B cell (primary cell): ENCODE data around the gene ANKS1A. TPM values are rescaled to one million over a fixed set of nuclear protein-coding genes. Genes with fewer than 3 reads are reported as not detected.

ENCODE experiments used
- ATAC-seq: fragments of 200-7000 bp; cut with Tn5 transposase; one replicate; pipeline ENCODE4 v1.10.0; 2021; ENCODE audit warnings: low read depth, mild to moderate bottlenecking, moderate number of reproducible peaks, moderate library complexity
- CTCF ChIA-PET: fragments of 350-600 bp; sonication (Branson Sonifier 250); formaldehyde crosslinking; loops from one replicate; lab custom pipeline; 2021; ENCODE audit warnings: antibody characterized with exemption, inconsistent platforms; lab: Charles Lee
- POLR2A ChIA-PET: fragments of 350-600 bp; sonication (Branson Sonifier 250); formaldehyde crosslinking; loops from one replicate; lab custom pipeline; 2021; ENCODE audit warnings: antibody characterized with exemption; lab: Charles Lee
- DNase-seq: peaks from one replicate; pipeline ENCODE4 v3.0.0; 2013
- H2AFZ ChIP-seq: 2 replicates; pipeline ENCODE4 v1.6.1; 2012; ENCODE audit warnings: mild to moderate bottlenecking, low read depth, low read length; ENCODE audit not compliant: insufficient read depth, poor library complexity, severe bottlenecking
- H3K27ac ChIP-seq, 2 donors: 1 replicate in 1 of 2; 2 replicates in 1 of 2; pipeline ENCODE4 v1.5.1; 2012 to 2013; ENCODE audit warnings: low read length in 2 of 2, mild to moderate bottlenecking in 2 of 2, moderate library complexity in 1 of 2
- H3K27me3 ChIP-seq, 4 experiments: fragments of 200-600 bp in 1 of 4; sonication (generic) in 1 of 4; replicated peaks in 1 of 4; 1 replicate in 2 of 4; 2 replicates in 2 of 4; pipeline versions ENCODE4 v1.6.1 to v1.7.0; 2013 to 2016; ENCODE audit warnings: low read length in 3 of 4, mild to moderate bottlenecking in 2 of 4, mixed read lengths in 1 of 4, moderate library complexity in 1 of 4; ENCODE audit not compliant: insufficient read depth in 4 of 4, control insufficient read depth in 3 of 4; ENCODE audit errors: control extremely low read depth in 1 of 4
- H3K36me3 ChIP-seq, 2 experiments: replicated peaks in 1 of 2; 1 replicate in 1 of 2; 2 replicates in 1 of 2; pipeline versions ENCODE4 v1.6.1 to v1.7.1; 2013; ENCODE audit warnings: low read length in 1 of 2; ENCODE audit not compliant: insufficient read depth in 2 of 2, control insufficient read depth in 1 of 2; ENCODE audit errors: control extremely low read depth in 1 of 2, extremely low read depth in 1 of 2
- H3K4me1 ChIP-seq, 2 donors: fragments of 200-600 bp in 1 of 2; sonication (generic) in 1 of 2; 1 replicate in 1 of 2; 2 replicates in 1 of 2; pipeline versions ENCODE4 v1.5.1 to v1.6.1; 2013 to 2017; ENCODE audit warnings: low read length in 2 of 2; ENCODE audit not compliant: control insufficient read depth in 2 of 2, insufficient read depth in 2 of 2
- H3K4me2 ChIP-seq: replicated peaks from 2 replicates; pipeline ENCODE3; 2012; ENCODE audit warnings: mild to moderate bottlenecking, low read depth, low read length; ENCODE audit not compliant: poor library complexity, severe bottlenecking
- H3K4me3 ChIP-seq, 5 experiments: fragments of 200-600 bp in 1 of 5; sonication (generic) in 1 of 5; 1 replicate in 3 of 5; 2 replicates in 2 of 5; pipeline versions ENCODE4 v1.5.1 to v1.7.0; 2011 to 2016; ENCODE audit warnings: low read length in 4 of 5, mild to moderate bottlenecking in 4 of 5, low read depth in 2 of 5, control low read depth in 1 of 5, moderate library complexity in 1 of 5; ENCODE audit not compliant: insufficient read depth in 1 of 5; ENCODE audit errors: control extremely low read depth in 1 of 5, extremely low read depth in 1 of 5
- H3K79me2 ChIP-seq: fragments of 200-600 bp; sonication (generic); one replicate; pipeline ENCODE4 v1.6.0; 2016; ENCODE audit warnings: low read length; ENCODE audit not compliant: control insufficient read depth, insufficient read depth
- H3K9ac ChIP-seq: fragments of 200-600 bp; sonication (generic); 2 replicates; pipeline ENCODE4 v1.6.1; 2017; ENCODE audit warnings: mild to moderate bottlenecking, low read length, moderate library complexity
- H3K9me3 ChIP-seq, 3 donors: one replicate each; pipeline versions ENCODE4 v1.6.1 to v1.7.1; 2013; ENCODE audit warnings: low read length in 2 of 3; ENCODE audit not compliant: control insufficient read depth in 2 of 3, insufficient read depth in 1 of 3; ENCODE audit errors: control extremely low read depth in 1 of 3
- H4K20me1 ChIP-seq: 2 replicates; pipeline ENCODE4 v1.6.0; 2012; ENCODE audit warnings: mild to moderate bottlenecking, low read length; ENCODE audit not compliant: insufficient read depth, control insufficient read depth, poor library complexity, severe bottlenecking
- H3K27ac Mint-ChIP-seq: one replicate; pipeline ENCODE4 v1.8.0; 2021; ENCODE audit warnings: mixed read lengths
- H3K27me3 Mint-ChIP-seq: one replicate; pipeline ENCODE4 v1.8.0; 2021; ENCODE audit warnings: mixed read lengths
- H3K4me1 Mint-ChIP-seq: one replicate; pipeline ENCODE4 v1.8.0; 2021; ENCODE audit warnings: mixed read lengths
- H3K4me3 Mint-ChIP-seq: one replicate; pipeline ENCODE4 v1.8.0; 2021; ENCODE audit warnings: mixed read lengths
- H3K9me3 Mint-ChIP-seq: one replicate; pipeline ENCODE4 v1.8.0; 2022; ENCODE audit warnings: mixed read lengths; ENCODE audit not compliant: insufficient read depth
- CTCF ChIP-seq: fragments of 200-600 bp; IDR thresholded peaks from one replicate; pipeline ENCODE4 v1.8.0; 2022; ENCODE audit warnings: antibody characterized with exemption, mild to moderate bottlenecking
- EZH2 ChIP-seq: IDR thresholded peaks from 2 replicates; pipeline ENCODE4 v1.6.1; 2012; ENCODE audit warnings: borderline replicate concordance, low read depth, mild to moderate bottlenecking, moderate library complexity, low read length; ENCODE audit not compliant: insufficient read depth, poor library complexity, severe bottlenecking
- WGBS: methylation state at CpG from one replicate; pipeline ENCODE4 v1.1.5; 2013; ENCODE audit warnings: missing lambda C conversion rate; ENCODE audit not compliant: insufficient coverage; 5-methylcytosine and 5-hydroxymethylcytosine counted together
- intact Hi-C: fragments of 100-400 bp; cut with micrococcal nuclease; formaldehyde crosslinking; loops from one replicate; pipeline ENCODE4 v1.10.0; 2022
- polyA plus RNA-seq: library from polyadenylated mRNA; depleted of rRNA; stranded (reverse); fragments of >200 nt; gene quantifications from 2 replicates; pipeline ENCODE4 v1.2.3, GENCODE V29; 2012
- total RNA-seq, 2 donors: library from RNA; stranded (reverse); fragments of 120-200 nt in 1 of 2; gene quantifications; 1 replicate in 1 of 2; 2 replicates in 1 of 2; pipeline versions ENCODE4 v1.2.3 to v1.2.4, GENCODE V29; 2013 to 2022

The ANKS1A gene
- total and polyA plus RNA-seq, 2 donors (not counting 1 experiment from before 2014, with no cell fraction given): 3.4 to 19.7 TPM

- Mint-ChIP-seq H3K4me3 (no peak overlapping the region), H3K27ac (no peak overlapping the region), H3K27me3 (no peaks in the 10 kb centered on the region), H3K9me3 (no peaks in the 10 kb centered on the region), H3K4me1 (no peaks in the 10 kb centered on the region)
- H4K20me1 ChIP-seq: no peaks in the 10 kb centered on the region
- H3K36me3 ChIP-seq: peaks cover 0 to 30% of the 10 kb centered on the region in 2 experiments
- no peak overlapping the region for H3K9ac ChIP-seq
- H3K9me3 ChIP-seq: no peaks in the 10 kb centered on the region
- WGBS: 98% methylated on average over 17 of the region's 20 CpGs
- no peak overlapping the region for H2AFZ ChIP-seq
- intact Hi-C loops: no loop called here
- H3K4me2 ChIP-seq: no peak overlapping the region
- ChIA-PET POLR2A (no interaction called here), CTCF (no interaction called here)
- H3K4me1 ChIP-seq: no peaks in the 10 kb centered on the region
- TF ChIP-seq CTCF (no peak), EZH2 (no peak)
- H3K4me3 ChIP-seq: no peak overlapping the region
- no peak for ATAC-seq
- H3K27me3 ChIP-seq: no peaks in the 10 kb centered on the region
- H3K79me2 ChIP-seq: no peaks in the 10 kb centered on the region
- DNase-seq: no peak
- H3K27ac ChIP-seq: no peak overlapping the region
Observed at GRCh38 chr6:35078226-35078850, 189.3 kb downstream of the ANKS1A start.

GRCh38 chr6:35078896-35079295 lies 189.8 kb downstream of the ANKS1A start:
- POLR2A ChIA-PET: no interaction called here
- H3K36me3 ChIP-seq: peaks cover 0 to 30% of the 10 kb centered on the region in 2 experiments

More at GRCh38 chr6:35078896-35079295, 189.8 kb downstream of the ANKS1A start:
- Mint-ChIP-seq H3K27me3 (no peaks in the 10 kb centered on the region), H3K27ac (no peak overlapping the region), H3K9me3 (no peaks in the 10 kb centered on the region), H3K4me3 (no peak overlapping the region), H3K4me1 (no peaks in the 10 kb centered on the region)
- H2AFZ ChIP-seq: no peak overlapping the region
- no peaks in the 10 kb centered on the region for H3K9me3 ChIP-seq
- H3K9ac ChIP-seq: no peak overlapping the region
- H3K4me2 ChIP-seq: no peak overlapping the region
- no peaks in the 10 kb centered on the region for H4K20me1 ChIP-seq
- 100% methylated on average over 10 of the region's 11 CpGs for WGBS
- H3K4me3 ChIP-seq: no peak overlapping the region
- H3K79me2 ChIP-seq: no peaks in the 10 kb centered on the region
- CTCF ChIA-PET: no interaction called here
- intact Hi-C loops: no loop called here
- H3K27ac ChIP-seq: no peak overlapping the region
- no peaks in the 10 kb centered on the region for H3K4me1 ChIP-seq
- DNase-seq: no peak
- no peaks in the 10 kb centered on the region for H3K27me3 ChIP-seq
- TF ChIP-seq CTCF (no peak), EZH2 (no peak)
- no peak for ATAC-seq
